ENCODE data around the gene UNC5C. TPM values are rescaled to one million over a fixed set of nuclear protein-coding genes. Genes with fewer than 3 reads are reported as not detected.
A peak's percentile ranks its signal among the peaks of the same experiment; 100 is the strongest.

The UNC5C gene
- total RNA-seq, 1 experiment from 2014 or later: not detected

GRCh38 chr4:95465010-95465409 lies 83.8 kb downstream of the UNC5C start:
- no peak for TF ChIP-seq CTCF (IDR thresholded peaks at IDR 0.05; ENCODE audit: insufficient read depth in 1 of 2, low read depth in 1 of 2, low read length in 1 of 2, severe bottlenecking in 1 of 2, unreplicated experiment in 1 of 2)
- ChIA-PET CTCF (no interaction called here), POLR2A (no interaction called here)
- no peaks in the 10 kb centered on the region for H3K27me3 ChIP-seq (replicated peaks; ENCODE audit: control insufficient read depth, insufficient read depth, low read length)
- no peaks in the 10 kb centered on the region for H3K36me3 ChIP-seq (ENCODE audit: control insufficient read depth, insufficient read depth, low read length)
- Mint-ChIP-seq H3K4me3 (ENCODE audit: unreplicated experiment) (no peak overlapping the region), H3K27me3 (ENCODE audit: insufficient read depth, unreplicated experiment) (no peaks in the 10 kb centered on the region), H3K27ac (ENCODE audit: unreplicated experiment) (no peak overlapping the region), H3K9me3 (ENCODE audit: unreplicated experiment) (peaks cover 11% of the 10 kb centered on the region), H3K36me3 (ENCODE audit: insufficient read depth, unreplicated experiment) (no peaks in the 10 kb centered on the region), H3K4me1 (ENCODE audit: low read depth, unreplicated experiment) (peaks cover 15% of the 10 kb centered on the region)
- no peak overlapping the region for H3K4me3 ChIP-seq (ENCODE audit: low read depth, low read length)
- intact Hi-C loops (cut with micrococcal nuclease; ENCODE audit: unreplicated experiment): loop anchor here (1.0 kb wide), 1 partner anchor 56 kb away; no protein-coding TSS in a partner anchor
- no TSS peak for BruUV-seq (replicated peaks)
- H3K4me1 ChIP-seq: peaks cover 10% of the 10 kb centered on the region
- H3K9me3 ChIP-seq: no peaks in the 10 kb centered on the region
- DNase-seq: peak; percentile 30 to 41

- no peaks in the 10 kb centered on the region for H3K27me3 Mint-ChIP-seq (ENCODE audit: insufficient read depth, unreplicated experiment)
- no peak overlapping the region for H3K4me3 Mint-ChIP-seq (ENCODE audit: unreplicated experiment)
- no peak overlapping the region for H3K4me3 ChIP-seq (ENCODE audit: low read depth, low read length)
- peaks cover 10% of the 10 kb centered on the region for H3K4me1 ChIP-seq
- intact Hi-C loops (cut with micrococcal nuclease; ENCODE audit: unreplicated experiment): no loop called here
- POLR2A ChIA-PET: no interaction called here
- peaks cover 11% of the 10 kb centered on the region for H3K9me3 Mint-ChIP-seq (ENCODE audit: unreplicated experiment)
- no TSS peak for BruUV-seq (replicated peaks)
- H3K4me1 Mint-ChIP-seq (ENCODE audit: low read depth, unreplicated experiment): peaks cover 15% of the 10 kb centered on the region
- TF ChIP-seq CTCF (IDR thresholded peaks at IDR 0.05; ENCODE audit: insufficient read depth in 1 of 2, low read depth in 1 of 2, low read length in 1 of 2, severe bottlenecking in 1 of 2, unreplicated experiment in 1 of 2): no peak
- H3K27me3 ChIP-seq (replicated peaks; ENCODE audit: control insufficient read depth, insufficient read depth, low read length): no peaks in the 10 kb centered on the region
- H3K36me3 ChIP-seq (ENCODE audit: control insufficient read depth, insufficient read depth, low read length): no peaks in the 10 kb centered on the region
- no peaks in the 10 kb centered on the region for H3K9me3 ChIP-seq
- no peak for DNase-seq
- H3K27ac Mint-ChIP-seq (ENCODE audit: unreplicated experiment): peak overlapping the region; percentile 15
- no peaks in the 10 kb centered on the region for H3K36me3 Mint-ChIP-seq (ENCODE audit: insufficient read depth, unreplicated experiment)
- CTCF ChIA-PET: no interaction called here
Measured at GRCh38 chr4:95462921-95463320, 85.9 kb downstream of the UNC5C start.

- ChIA-PET POLR2A (no interaction called here), CTCF (no interaction called here)
- intact Hi-C loops (cut with micrococcal nuclease; ENCODE audit: unreplicated experiment): no loop called here
- Histone ChIP-seq H3K36me3 (ENCODE audit: control insufficient read depth, insufficient read depth, low read length) (no peaks in the 10 kb centered on the region), H3K4me1 (0 out of 2 replicates have a peak, but pooled peaks cover 11% of the 10 kb centered on the region), H3K4me3 (ENCODE audit: low read depth, low read length) (no peak overlapping the region), H3K9me3 (no peaks in the 10 kb centered on the region), H3K27me3 (replicated peaks; ENCODE audit: control insufficient read depth, insufficient read depth, low read length) (no peaks in the 10 kb centered on the region)
- peaks cover 10% of the 10 kb centered on the region for H3K4me1 Mint-ChIP-seq (ENCODE audit: low read depth, unreplicated experiment)
- H3K9me3 Mint-ChIP-seq (ENCODE audit: unreplicated experiment): no peaks in the 10 kb centered on the region
- H3K27me3 Mint-ChIP-seq (ENCODE audit: insufficient read depth, unreplicated experiment): no peaks in the 10 kb centered on the region
- TF ChIP-seq CTCF (IDR thresholded peaks at IDR 0.05; ENCODE audit: insufficient read depth in 1 of 2, low read depth in 1 of 2, low read length in 1 of 2, severe bottlenecking in 1 of 2, unreplicated experiment in 1 of 2): no peak
- no peak overlapping the region for H3K4me3 Mint-ChIP-seq (ENCODE audit: unreplicated experiment)
- H3K36me3 Mint-ChIP-seq (ENCODE audit: insufficient read depth, unreplicated experiment): no peaks in the 10 kb centered on the region
- H3K27ac Mint-ChIP-seq (ENCODE audit: unreplicated experiment): no peak overlapping the region
- BruUV-seq (replicated peaks): no TSS peak
- DNase-seq: no peak
Measured at GRCh38 chr4:95457353-95457752, 91.4 kb downstream of the UNC5C start.
